GM12878 (cell line): ENCODE measurements around the gene STARD10. TPM values are rescaled to one million over a fixed set of nuclear protein-coding genes. Genes with fewer than 3 reads are reported as not detected.

Experiments
- ATAC-seq: fragments of 200-7000 bp; cut with Tn5 transposase; 3 replicates; pipeline ENCODE4 v1.9.1; 2020; ENCODE audit warnings: mild to moderate bottlenecking, moderate library complexity
- BruUV-seq: library from RNA; stranded (reverse); fragments of 400-500 nt; replicated peaks from 2 replicates; lab custom pipeline; 2021; lab: Mats Ljungman, UMichigan
- CTCF ChIA-PET: fragments of 300-600 bp; sonication (Branson Sonifier 250); formaldehyde crosslinking; extraction: SDS; loops from one replicate; lab custom pipeline; 2021; ENCODE audit warnings: inconsistent platforms; lab: Yijun Ruan, JAX
- POLR2A ChIA-PET: fragments of 350-600 bp; formaldehyde crosslinking; extraction: SDS; loops from one replicate; lab custom pipeline; 2021; ENCODE audit warnings: inconsistent platforms; lab: Charles Lee
- RAD21 ChIA-PET: fragments of 300-600 bp; sonication (Branson Sonifier 250); formaldehyde crosslinking; loops from one replicate; lab custom pipeline; 2023; ENCODE audit warnings: antibody characterized with exemption; ENCODE audit not compliant: unreplicated experiment; lab: Charles Lee
- SMC1A ChIA-PET: fragments of 300-600 bp; sonication (Branson Sonifier 250); formaldehyde crosslinking; loops from one replicate; lab custom pipeline; 2023; ENCODE audit not compliant: unreplicated experiment, uncharacterized antibody; lab: Charles Lee
- DNase-seq: peaks from one replicate; pipeline ENCODE4 v3.0.0-alpha.2; 2011; ENCODE audit warnings: low read depth, low spot score
- FAIRE-seq: peaks from 3 replicates; lab custom pipeline; 2011; peaks lifted over from hg19 to GRCh38; lab: Jason Lieb, UNC
- H2AFZ ChIP-seq: 2 replicates; pipeline ENCODE4 v1.6.0; 2011; ENCODE audit warnings: low read depth, low read length, control low read depth; ENCODE audit not compliant: control insufficient read depth
- H3K27ac ChIP-seq: 2 replicates; pipeline ENCODE4 v1.5.1; 2011; ENCODE audit warnings: control low read depth; ENCODE audit not compliant: control insufficient read depth, insufficient read depth
- H3K27me3 ChIP-seq, 2 experiments: replicated peaks in 1 of 2; 2 replicates each; pipeline versions ENCODE4 v1.6.0 to v1.6.1; 2011; ENCODE audit warnings: low read length in 1 of 2; ENCODE audit not compliant: control insufficient read depth in 2 of 2, insufficient read depth in 2 of 2
- H3K36me3 ChIP-seq, 2 experiments: 2 replicates each; pipeline ENCODE4 v1.5.1; 2011; ENCODE audit warnings: low read length in 1 of 2; ENCODE audit not compliant: control insufficient read depth in 2 of 2, insufficient read depth in 2 of 2
- H3K4me1 ChIP-seq: 2 replicates; pipeline ENCODE4 v1.6.1; 2011; ENCODE audit warnings: mild to moderate bottlenecking, low read length, moderate library complexity, mixed read lengths; ENCODE audit not compliant: control insufficient read depth, insufficient read depth
- H3K4me2 ChIP-seq: 2 replicates; pipeline ENCODE4 v1.6.0; 2011; ENCODE audit warnings: control low read depth; ENCODE audit not compliant: control insufficient read depth, insufficient read depth
- H3K4me3 ChIP-seq: fragments of 200-600 bp; sonication (generic); 2 replicates; pipeline ENCODE4 v1.5.1; 2016
- H3K79me2 ChIP-seq: 2 replicates; pipeline ENCODE4 v1.6.0; 2011; ENCODE audit warnings: low read length; ENCODE audit not compliant: control insufficient read depth, insufficient read depth
- H3K9ac ChIP-seq: 2 replicates; pipeline ENCODE4 v1.8.0; 2011; ENCODE audit warnings: low read length, control low read depth, mixed read lengths; ENCODE audit not compliant: control insufficient read depth, insufficient read depth
- H3K9me3 ChIP-seq: replicated peaks from 3 replicates; pipeline ENCODE4 v1.5.1; 2011; ENCODE audit warnings: mild to moderate bottlenecking, low read length; ENCODE audit not compliant: control insufficient read depth, insufficient read depth
- H4K20me1 ChIP-seq: 2 replicates; pipeline ENCODE4 v1.6.0; 2011; ENCODE audit not compliant: control insufficient read depth, insufficient read depth
- BHLHE40 ChIP-seq, 2 experiments: fragments of 450-650 bp in 1 of 2; IDR thresholded peaks; 2 replicates each; pipeline ENCODE4 v1.6.1; 2011 to 2017; ENCODE audit warnings: low read depth in 2 of 2, borderline replicate concordance in 1 of 2, improper control_type of control experiment in 1 of 2, low read length in 1 of 2, mild to moderate bottlenecking in 1 of 2
- DPF2 ChIP-seq: fragments of 450-650 bp; IDR thresholded peaks from 2 replicates; pipeline ENCODE4 v1.6.1; 2017; ENCODE audit warnings: mild to moderate bottlenecking
- EED ChIP-seq: sonication (generic); IDR thresholded peaks from 2 replicates; pipeline ENCODE4 v1.6.1; 2016; ENCODE audit warnings: antibody characterized with exemption, low read depth
- ETV6 ChIP-seq, 2 experiments: fragments of 450-650 bp in 1 of 2; IDR thresholded peaks in 1 of 2; conservative IDR thresholded peaks in 1 of 2; 2 replicates each; pipeline ENCODE4 v1.6.1; 2014; ENCODE audit warnings: antibody characterized with exemption in 1 of 2, borderline replicate concordance in 1 of 2, low read depth in 1 of 2, mild to moderate bottlenecking in 1 of 2, moderate library complexity in 1 of 2
- SMC3 ChIP-seq: IDR thresholded peaks from 2 replicates; pipeline ENCODE4 v1.6.1; 2011; ENCODE audit warnings: low read length, improper control_type of control experiment, borderline replicate concordance
- WGBS: methylation state at CpG from one replicate; pipeline ENCODE4 v1.1.6; 2016; ENCODE audit warnings: low lambda C conversion rate; ENCODE audit not compliant: insufficient replicate concordance, insufficient coverage; ENCODE audit errors: missing lambda C conversion rate; 5-methylcytosine and 5-hydroxymethylcytosine counted together
- in situ Hi-C: fragments of 300-500 bp; cut with MboI; formaldehyde crosslinking; loops from 9 replicates; pipeline ENCODE4 v1.14.3; 2018; ENCODE audit warnings: mixed read lengths
- intact Hi-C: fragments of 100-400 bp; cut with micrococcal nuclease; formaldehyde crosslinking; loops from one replicate; pipeline ENCODE4 v1.14.2; 2022; ENCODE audit not compliant: unreplicated experiment
- polyA plus RNA-seq, 11 experiments: library from polyadenylated mRNA; depleted of rRNA in 4 of 11; unstranded in 6 of 11; stranded (reverse) in 5 of 11; fragments of >200 nt; fragmentation: Nextera tagmentation in 4 of 11; fragmentation: Illumina TruSeq in 1 of 11; extraction: Ambion mirVana in 4 of 11; extraction: Trizol in 1 of 11; gene quantifications; 1 replicate in 1 of 11; 2 replicates in 10 of 11; pipeline versions ENCODE4 v1.2.1 to v1.2.3, GENCODE V29; 2011 to 2016; ENCODE audit warnings: inconsistent platforms in 2 of 11, missing spikeins in 2 of 11, low read depth in 1 of 11
- total RNA-seq, 4 experiments: library from RNA; depleted of rRNA in 3 of 4; stranded (reverse); fragments of >200 nt in 3 of 4; fragmentation: Illumina TruSeq in 1 of 4; extraction: Trizol in 1 of 4; gene quantifications; 2 replicates each; pipeline versions ENCODE4 v1.2.1 to v1.2.3, GENCODE V29; 2013 to 2021

STARD10 gene
- total and polyA plus RNA-seq, 10 of the 15 experiments (the other 5 are each of a cell fraction or from before 2014, with no cell fraction given) = 0.15 to 43.2 (median 23.1) TPM

DNA sequence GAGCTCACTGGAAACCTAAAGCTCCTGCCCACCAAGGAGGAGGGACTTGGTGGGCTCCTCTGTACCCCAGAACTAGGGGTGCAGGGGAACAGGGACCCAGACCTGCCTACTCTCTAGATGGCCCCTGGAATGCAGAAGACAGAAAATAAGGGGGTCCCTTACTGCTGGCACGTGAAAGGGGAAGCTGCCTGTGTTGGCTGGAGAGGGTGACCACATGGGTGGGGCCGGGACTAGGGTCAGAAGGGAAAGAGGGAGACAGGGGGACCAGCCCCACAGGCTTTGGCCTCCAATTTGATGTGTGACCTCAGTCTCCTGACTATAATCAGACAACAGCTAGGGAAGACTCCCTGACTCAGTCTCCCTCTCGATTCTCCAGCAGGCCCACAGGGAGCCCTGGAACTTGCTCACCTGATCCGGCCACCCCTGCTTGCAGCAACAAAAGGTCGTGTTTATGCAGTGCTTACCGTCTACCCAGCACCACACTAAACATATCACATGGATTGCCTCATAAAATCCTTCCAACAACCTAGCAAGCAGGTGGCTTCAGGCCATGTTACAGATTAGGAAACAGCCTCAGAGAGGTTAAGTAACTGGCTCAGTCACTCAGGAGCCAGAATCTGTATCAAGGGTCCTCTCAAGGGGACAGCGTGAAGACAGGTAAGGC lies 51.9 kb downstream of the STARD10 start:
- Histone ChIP-seq H3K27me3 (no peaks in the 10 kb centered on the region), H2AFZ (no peak overlapping the region), H3K4me1 (peaks cover 89% of the 10 kb centered on the region), H3K79me2 (peaks cover 86% of the 10 kb centered on the region), H4K20me1 (no peaks in the 10 kb centered on the region), H3K4me3 (peak overlapping the region; percentile 31; the same call in 1 of the 2 replicates), H3K4me2 (peak overlapping the region; percentile 99), H3K36me3 (no peaks in the 10 kb centered on the region), H3K9me3 (no peaks in the 10 kb centered on the region), H3K9ac (no peak overlapping the region), H3K27ac (peak overlapping the region; percentile 98)
- no TSS peak for BruUV-seq
- FAIRE-seq (no peak), DNase-seq (no peak), ATAC-seq (no peak)
- WGBS = 37% methylated on average over 7 of the region's 7 CpGs
- RAD21 ChIA-PET = interaction anchor here (1.1 to 8.2 kb wide), 5 partner anchors 11 to 423 kb away, joined by 3 to 55 read pairs (median 4); partner anchors contain the start of genes ARAP1 and STARD10
- POLR2A ChIA-PET = interaction anchor here (0.8 to 5.9 kb wide), 5 partner anchors 8 to 71 kb away, joined by 3 to 40 read pairs (median 9); partner anchors contain the start of gene STARD10
- intact Hi-C loops (loop anchor here (5.0 to 10.0 kb wide), 4 partner anchors 50 to 413 kb away; partner anchors contain the start of genes ATG16L2 and STARD10), in situ Hi-C loops (no loop called here)
- TF ChIP-seq SMC3 = no peak
- TF ChIP-seq BHLHE40 (IDR thresholded peaks at IDR 0.05; ENCODE audit: borderline replicate concordance in 1 of 2, low read depth in 2 of 2, low read length in 1 of 2) = peak in 1 of 2 experiments; percentile 56; a peak in 1 of 4 replicates
- 0 out of 4 replicates have a peak, but pooled peaks of 1 of the 2 experiments have one; percentile 16 for TF ChIP-seq ETV6 (conservative IDR thresholded peaks at IDR 0.05 in 1 of 2, IDR thresholded peaks at IDR 0.05 in 1 of 2; ENCODE audit: borderline replicate concordance in 1 of 2, low read depth in 1 of 2)
- TF ChIP-seq DPF2 = 0 out of 2 replicates have a peak, but pooled peaks have one; percentile 15
- 0 out of 2 replicates have a peak, but pooled peaks have one; percentile 6 for TF ChIP-seq EED
- SMC1A ChIA-PET = interaction anchor here (1.2 to 5.4 kb wide), 5 partner anchors 8 to 52 kb away, joined by 5 to 41 read pairs (median 22); partner anchors contain the start of gene STARD10
- CTCF ChIA-PET = interaction anchor here (1.1 to 7.5 kb wide), 6 partner anchors 11 to 641 kb away, joined by 3 to 89 read pairs (median 8); partner anchors contain the start of gene STARD10
